ENCODE results near the gene NECTIN1. TPM values are rescaled to one million over a fixed set of nuclear protein-coding genes. Genes with fewer than 3 reads are reported as not detected.
A peak's percentile ranks its signal among the peaks of the same experiment; 100 is the strongest.

NECTIN1 gene
- total RNA-seq, 1 donor from 2014 or later, result 299 TPM

DNA sequence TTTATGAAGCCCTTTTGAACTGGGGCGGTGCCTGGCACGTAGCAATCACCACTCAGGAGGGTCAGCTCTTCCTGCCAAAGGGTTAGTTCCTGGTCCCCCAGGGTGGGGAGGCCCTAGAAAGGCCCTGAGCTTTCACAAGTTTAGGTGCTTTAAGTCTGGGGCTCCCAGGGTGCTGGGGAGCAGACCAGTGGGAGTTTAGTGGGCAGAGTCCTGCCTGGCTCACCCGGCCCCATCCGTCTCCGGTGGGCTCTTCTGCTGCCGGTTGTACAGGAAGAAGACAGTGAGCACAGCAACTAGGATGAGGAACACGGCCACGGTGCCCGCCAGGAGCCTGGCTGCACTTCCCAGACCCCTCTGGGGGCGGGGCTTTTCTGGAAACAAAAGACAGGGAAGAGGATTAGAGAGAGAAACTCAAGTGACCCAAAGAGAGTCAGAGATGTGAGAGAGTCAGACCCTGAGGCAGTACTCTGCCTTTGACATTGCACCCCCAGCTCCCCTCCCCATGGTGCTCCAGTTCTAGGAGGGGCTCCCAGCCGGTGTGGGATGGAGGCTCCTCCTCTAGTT, 89.3 kb downstream of the NECTIN1 start:
- no peak for ATAC-seq

GRCh38 chr11:119638851-119639250, 90.1 kb downstream of the NECTIN1 start:
- no peak for ATAC-seq

DNA sequence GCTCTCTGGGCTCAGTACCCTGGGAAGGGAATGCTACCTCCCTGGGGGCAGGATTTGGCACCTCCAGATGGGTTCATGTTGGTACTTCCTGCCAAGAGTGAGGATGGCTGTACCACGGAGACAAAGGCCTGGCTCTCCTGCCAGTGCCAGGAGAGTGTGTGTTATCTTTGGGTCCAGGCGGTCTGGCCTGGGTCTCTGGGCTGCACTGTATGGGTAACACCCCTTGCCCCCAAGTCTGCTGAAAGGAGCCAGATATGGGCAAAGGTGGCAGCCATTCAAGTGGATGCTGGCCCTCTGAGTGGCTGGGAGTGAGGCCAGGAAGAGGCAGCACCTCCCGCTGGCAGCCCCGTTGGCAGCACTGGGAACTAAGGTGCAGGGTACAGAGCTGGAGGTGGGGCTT, 91.5 kb downstream of the NECTIN1 start:
- no peak for ATAC-seq

- no peak for ATAC-seq
Measured at GRCh38 chr11:119635776-119636175, 93.2 kb downstream of the NECTIN1 start.

- ATAC-seq, result no peak
Measured at GRCh38 chr11:119635041-119635740, 93.8 kb downstream of the NECTIN1 start.

- ATAC-seq, result no peak
Measured at GRCh38 chr11:119634301-119634700, 94.7 kb downstream of the NECTIN1 start.

GRCh38 chr11:119629834-119630624, 99.0 kb downstream of the NECTIN1 start:
- no peak for ATAC-seq

GRCh38 chr11:119629085-119629484, 99.9 kb downstream of the NECTIN1 start:
- no peak for ATAC-seq

- ATAC-seq, result no peak
Measured at GRCh38 chr11:119627286-119627685, 101.7 kb downstream of the NECTIN1 start.

- peak; percentile 27 for ATAC-seq
Measured at GRCh38 chr11:119626871-119627270, 102.1 kb downstream of the NECTIN1 start.

GRCh38 chr11:119626197-119626841, 102.7 kb downstream of the NECTIN1 start:
- no peak for ATAC-seq

DNA sequence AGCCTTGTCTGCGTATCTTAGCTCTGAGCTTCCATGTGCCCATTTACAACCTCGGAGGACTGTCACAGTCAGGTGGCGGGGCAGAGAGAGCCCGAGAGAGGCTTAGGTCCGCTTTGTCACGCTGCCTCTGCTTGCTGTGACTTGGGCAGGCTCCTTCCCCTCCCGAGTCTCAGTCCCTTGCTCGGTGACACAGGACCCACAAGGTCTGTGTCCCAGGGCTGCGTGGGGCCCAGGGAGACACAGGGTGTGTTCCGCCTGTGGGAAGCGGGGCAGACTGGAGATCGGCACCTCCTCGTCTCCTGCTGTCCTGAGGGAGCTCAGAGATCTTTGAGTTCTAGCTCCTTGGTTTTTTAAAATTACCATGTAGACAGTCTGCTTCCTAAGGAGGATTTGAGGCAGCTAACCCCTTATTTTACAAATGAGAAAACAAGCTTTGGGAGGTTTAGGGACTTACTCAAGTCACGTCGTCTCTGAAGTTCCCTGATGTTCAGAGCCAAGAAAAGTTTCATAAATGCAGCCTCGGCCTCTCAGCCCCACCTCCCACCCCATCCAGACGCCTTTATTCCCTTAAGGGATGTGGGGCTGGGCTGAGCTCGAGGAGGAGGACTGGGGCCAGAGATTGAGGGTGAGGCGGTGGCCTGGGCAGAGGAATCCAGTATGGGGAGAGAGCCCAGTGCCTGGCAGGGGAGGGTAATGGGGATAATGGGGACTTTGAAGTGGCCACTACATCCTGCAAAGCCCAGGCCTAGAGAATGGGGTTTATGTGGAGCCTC, 103.6 kb downstream of the NECTIN1 start:
- no peak for ATAC-seq

- ATAC-seq, result no peak
Measured at GRCh38 chr11:119624629-119625028, 104.4 kb downstream of the NECTIN1 start.

- ATAC-seq, result no peak
Measured at GRCh38 chr11:119624102-119624615, 104.8 kb downstream of the NECTIN1 start.

GRCh38 chr11:119623682-119624081, 105.3 kb downstream of the NECTIN1 start:
- no peak for ATAC-seq

DNA sequence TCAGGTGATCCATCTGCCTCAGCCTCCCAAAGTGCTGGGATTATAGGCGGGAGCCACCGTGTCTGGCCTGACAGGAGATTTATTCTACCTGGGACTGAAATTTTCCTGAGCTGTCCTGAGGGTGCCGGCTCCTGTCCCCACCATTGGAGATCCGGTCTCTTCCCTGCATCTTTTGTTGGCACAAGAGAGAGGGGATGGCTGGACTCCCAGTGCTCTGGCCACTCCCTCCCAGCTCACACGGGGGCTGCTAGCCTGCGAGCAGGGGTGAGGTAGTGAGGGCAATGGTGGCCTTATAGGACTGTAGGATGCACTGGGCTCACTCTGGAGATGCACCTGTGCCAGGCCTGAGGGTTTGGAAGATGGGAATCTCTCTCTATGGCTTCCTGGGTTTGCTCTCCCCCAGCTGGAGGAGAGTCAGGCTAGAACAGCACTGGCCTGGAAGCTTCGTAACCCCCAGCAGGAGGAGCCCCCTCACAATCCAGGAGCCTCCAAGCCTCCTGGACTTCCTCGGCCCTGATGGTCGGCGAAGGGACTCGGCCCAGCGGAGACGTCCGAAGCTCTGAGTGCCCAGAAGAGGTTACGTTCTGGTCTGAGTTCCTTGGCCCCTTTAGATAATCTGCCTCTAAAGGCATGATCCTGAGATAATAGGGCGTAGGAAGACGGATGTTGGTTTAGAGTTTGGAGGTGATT, 106.4 kb downstream of the NECTIN1 start:
- no peak for ATAC-seq

GRCh38 chr11:119619665-119620064, 109.3 kb downstream of the NECTIN1 start:
- no peak for ATAC-seq

- ATAC-seq, result no peak
Measured at GRCh38 chr11:119618208-119618909, 110.6 kb downstream of the NECTIN1 start.

DNA sequence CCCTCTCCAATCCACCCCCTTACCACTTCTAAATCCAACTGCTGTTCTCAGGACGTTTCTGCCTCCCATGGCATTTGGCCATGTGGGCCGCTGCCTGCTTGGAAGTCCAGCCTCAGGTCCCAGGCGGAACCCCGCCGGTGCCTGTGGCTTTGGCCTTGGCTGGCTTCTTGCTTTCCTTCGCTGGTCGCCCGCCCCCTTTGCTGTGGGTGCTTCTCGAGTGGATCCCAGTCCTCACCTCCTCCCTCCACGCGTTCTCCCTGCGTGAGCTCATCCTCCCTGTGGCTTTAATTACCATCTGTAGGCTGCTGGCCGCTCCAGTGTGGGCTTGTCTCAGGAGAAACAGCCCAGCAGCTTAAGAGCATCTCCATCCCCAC, 111.7 kb downstream of the NECTIN1 start:
- ATAC-seq, result no peak

GRCh38 chr11:119616586-119617339, 112.2 kb downstream of the NECTIN1 start:
- peak; percentile 7 for ATAC-seq

Data from esophagus mucosa (tissue), 1 donor.